ENCODE measurements around the gene LIAS.
"Not testable (repeated sequence)": the region's sequence is repeated elsewhere in the genome, so short reads cannot be mapped to it uniquely, and the experiment has no call there.

LIAS gene

GRCh38 chr4:39458505-39459300, at the start of gene LIAS, which contains the start of gene RPL9:
Gene LIAS, plus strand, starts transcription at chr4:39459056. Its CDS starts 62 bp downstream, at chr4:39459118.
Gene RPL9, minus strand, starts transcription at chr4:39458922. Its CDS starts 483 bp downstream, at chr4:39458439.
- peak; percentile 99 for DNase-seq

GRCh38 chr4:39410415-39410814, 48.4 kb upstream of the LIAS start:
- DNase-seq, result no peak

- DNase-seq, result not testable (repeated sequence)
Observed at GRCh38 chr4:39411561-39411960, 47.3 kb upstream of the LIAS start.

GRCh38 chr4:39415678-39416283, 43.1 kb upstream of the LIAS start:
- DNase-seq, result no peak

GRCh38 chr4:39422247-39422646, 36.6 kb upstream of the LIAS start:
- no peak for DNase-seq

GRCh38 chr4:39425297-39425696, 33.6 kb upstream of the LIAS start:
- not testable (repeated sequence) for DNase-seq

- DNase-seq, result no peak
Observed at GRCh38 chr4:39426728-39427127, 32.1 kb upstream of the LIAS start.

- DNase-seq, result no peak
Observed at GRCh38 chr4:39427520-39428114, 31.2 kb upstream of the LIAS start.

- no peak for DNase-seq
Observed at GRCh38 chr4:39429476-39430334, 29.2 kb upstream of the LIAS start.

GRCh38 chr4:39433878-39434492, 24.9 kb upstream of the LIAS start:
- no peak for DNase-seq

- DNase-seq, result no peak
Observed at GRCh38 chr4:39435659-39436563, 22.9 kb upstream of the LIAS start.

GRCh38 chr4:39441593-39441992, 17.3 kb upstream of the LIAS start:
- no peak for DNase-seq

GRCh38 chr4:39442998-39443397, 15.9 kb upstream of the LIAS start:
- DNase-seq, result no peak

GRCh38 chr4:39446483-39446841, 12.4 kb upstream of the LIAS start:
- DNase-seq, result no peak

- peak; percentile 45 for DNase-seq
Observed at GRCh38 chr4:39446842-39447573, 11.8 kb upstream of the LIAS start.

GRCh38 chr4:39450618-39451017, 8.2 kb upstream of the LIAS start:
- DNase-seq, result no peak

- DNase-seq, result no peak
Observed at GRCh38 chr4:39451423-39452023, 7.3 kb upstream of the LIAS start.

GRCh38 chr4:39452153-39452859, 6.5 kb upstream of the LIAS start:
- DNase-seq, result no peak

- DNase-seq, result no peak
Observed at GRCh38 chr4:39452860-39453587, 5.8 kb upstream of the LIAS start.
